ENCODE data around the gene HCK. TPM values are rescaled to one million over a fixed set of nuclear protein-coding genes. Genes with fewer than 3 reads are reported as not detected.
"Not testable (repeated sequence)": the region's sequence is repeated elsewhere in the genome, so short reads cannot be mapped to it uniquely, and the experiment has no call there.

HCK gene
- total RNA-seq, 1 donor from 2014 or later, result 4.4 TPM

- ATAC-seq, result no peak
- no peak for DNase-seq
- intact Hi-C loops (cut with micrococcal nuclease), result no loop called here
These were observed 63.2 kb downstream of the HCK start for GRCh38 chr20:32115211-32115767.

- ATAC-seq, result no peak
- intact Hi-C loops (cut with micrococcal nuclease), result no loop called here
- no peak for DNase-seq
These were observed 64.1 kb downstream of the HCK start for GRCh38 chr20:32116079-32116521.

GRCh38 chr20:32116796-32117195, 64.8 kb downstream of the HCK start:
- DNase-seq; ATAC-seq; intact Hi-C loops (cut with micrococcal nuclease): not testable (repeated sequence)

- intact Hi-C loops (cut with micrococcal nuclease); ATAC-seq; DNase-seq: not testable (repeated sequence)
These were observed 66.4 kb downstream of the HCK start for GRCh38 chr20:32118427-32118826.

- intact Hi-C loops (cut with micrococcal nuclease), result no loop called here
- no peak for DNase-seq
These were observed 67.7 kb downstream of the HCK start for GRCh38 chr20:32119734-32120133.

GRCh38 chr20:32121908-32122307, 69.9 kb downstream of the HCK start:
- ATAC-seq; DNase-seq; intact Hi-C loops (cut with micrococcal nuclease): not testable (repeated sequence)

More at GRCh38 chr20:32119734-32120133, 67.7 kb downstream of the HCK start:
- no peak for ATAC-seq

GRCh38 chr20:32123088-32123487, 71.0 kb downstream of the HCK start:
- intact Hi-C loops (cut with micrococcal nuclease), result no loop called here
- ATAC-seq (no peak), DNase-seq (no peak)

- no peak for DNase-seq
- ATAC-seq, result no peak
- intact Hi-C loops (cut with micrococcal nuclease), result no loop called here
These were observed 72.9 kb downstream of the HCK start for GRCh38 chr20:32124916-32125454.

GRCh38 chr20:32125506-32125905, 73.5 kb downstream of the HCK start:
- intact Hi-C loops (cut with micrococcal nuclease), result no loop called here
- no peak for ATAC-seq
- DNase-seq, result no peak

- DNase-seq (no peak), ATAC-seq (no peak)
- intact Hi-C loops (cut with micrococcal nuclease), result no loop called here
These were observed 74.9 kb downstream of the HCK start for GRCh38 chr20:32126919-32127318.

- intact Hi-C loops (cut with micrococcal nuclease), result no loop called here
- ATAC-seq (no peak), DNase-seq (no peak)
These were observed 75.3 kb downstream of the HCK start for GRCh38 chr20:32127347-32127746.

GRCh38 chr20:32128167-32128566, 76.1 kb downstream of the HCK start:
- DNase-seq (no peak), ATAC-seq (no peak)
- intact Hi-C loops (cut with micrococcal nuclease), result no loop called here

- intact Hi-C loops (cut with micrococcal nuclease), result no loop called here
- no peak for ATAC-seq
- DNase-seq, result no peak
These were observed 77.8 kb downstream of the HCK start for GRCh38 chr20:32129863-32130262.

GRCh38 chr20:32130352-32130751, 78.3 kb downstream of the HCK start:
- DNase-seq (no peak), ATAC-seq (no peak)
- intact Hi-C loops (cut with micrococcal nuclease), result no loop called here

- ATAC-seq, result no peak
- intact Hi-C loops (cut with micrococcal nuclease), result no loop called here
- DNase-seq, result no peak
These were observed 78.9 kb downstream of the HCK start for GRCh38 chr20:32130965-32131364.

GRCh38 chr20:32132911-32133549, 81.0 kb downstream of the HCK start:
- no peak for DNase-seq
- no peak for ATAC-seq
- intact Hi-C loops (cut with micrococcal nuclease), result no loop called here

- intact Hi-C loops (cut with micrococcal nuclease), result no loop called here
- DNase-seq (no peak), ATAC-seq (no peak)
These were observed 82.0 kb downstream of the HCK start for GRCh38 chr20:32134026-32134425.

- DNase-seq (no peak), ATAC-seq (no peak)
- intact Hi-C loops (cut with micrococcal nuclease), result no loop called here
These were observed 84.0 kb downstream of the HCK start for GRCh38 chr20:32135983-32136515.

GRCh38 chr20:32138921-32139320, 86.9 kb downstream of the HCK start:
- DNase-seq (no peak), ATAC-seq (no peak)
- intact Hi-C loops (cut with micrococcal nuclease), result no loop called here

- no peak for ATAC-seq
- intact Hi-C loops (cut with micrococcal nuclease), result no loop called here
- no peak for DNase-seq
These were observed 87.9 kb downstream of the HCK start for GRCh38 chr20:32139947-32140346.

GRCh38 chr20:32140603-32141002, 88.6 kb downstream of the HCK start:
- no peak for DNase-seq
- no peak for ATAC-seq

More at GRCh38 chr20:32140603-32141002, 88.6 kb downstream of the HCK start:
- intact Hi-C loops (cut with micrococcal nuclease), result no loop called here
